ENCODE results near the gene TMPRSS6. TPM values are rescaled to one million over a fixed set of nuclear protein-coding genes. Genes with fewer than 3 reads are reported as not detected.

TMPRSS6 gene
- total RNA-seq, 4 donors from 2014 or later = not detected

GRCh38 chr22:37123649-37124048 lies 14.1 kb upstream of the TMPRSS6 start:
- no peak overlapping the region for H3K4me3 ChIP-seq
- no peaks in the 10 kb centered on the region for H3K4me1 ChIP-seq
- no peak for TF ChIP-seq POLR2AphosphoS5 (IDR thresholded peaks at IDR 0.05)
- TF ChIP-seq EP300 (IDR thresholded peaks at IDR 0.05) = no peak
- TF ChIP-seq POLR2A (IDR thresholded peaks at IDR 0.05; ENCODE audit: low read depth) = no peak
- TF ChIP-seq CTCF (IDR thresholded peaks at IDR 0.05) = no peak
- H3K9me3 ChIP-seq = no peaks in the 10 kb centered on the region
- peaks cover 0 to 54% (median 0%) of the 10 kb centered on the region in 4 donors for H3K27me3 ChIP-seq
- H3K36me3 ChIP-seq = no peaks in the 10 kb centered on the region
- no peak overlapping the region for H3K27ac ChIP-seq (replicated peaks in 1 of 4)
- 81% methylated on average over 7 of the region's 7 CpGs for WGBS
- DNase-seq (ENCODE audit: extremely low spot score) = no peak
- intact Hi-C loops (cut with DNase I) = no loop called here

DNA sequence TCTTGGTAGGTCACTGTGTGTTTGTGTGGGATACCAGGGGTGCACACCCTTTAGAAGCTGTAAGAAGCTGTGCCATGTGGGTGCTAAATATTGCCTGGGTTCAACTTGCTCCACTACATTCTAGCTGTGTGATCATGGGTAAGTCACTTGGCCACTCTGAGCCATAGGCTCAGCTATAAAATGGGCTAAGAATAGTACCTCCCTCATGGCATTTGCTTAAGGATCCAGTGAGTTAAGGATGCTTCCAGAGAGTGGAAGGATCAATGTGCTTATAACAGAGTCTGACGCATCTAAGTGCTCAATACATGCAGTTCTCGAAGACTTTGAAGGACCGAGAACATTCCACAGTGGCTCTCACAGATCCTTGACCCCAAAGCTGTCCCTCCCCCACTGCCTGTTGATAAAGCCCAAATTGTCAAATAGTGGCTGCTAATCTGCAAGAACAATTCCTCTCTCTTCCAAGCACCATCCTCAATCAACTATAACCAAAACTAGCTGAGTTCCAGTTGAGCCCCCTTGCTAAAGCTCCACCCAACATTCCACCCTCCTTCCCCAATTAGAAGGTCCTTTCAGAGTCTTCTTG lies 13.2 kb upstream of the TMPRSS6 start:
- peaks cover 0 to 45% (median 0%) of the 10 kb centered on the region in 4 donors for H3K27me3 ChIP-seq
- intact Hi-C loops (cut with DNase I) = no loop called here
- no peak for DNase-seq (ENCODE audit: extremely low spot score)
- TF ChIP-seq CTCF (IDR thresholded peaks at IDR 0.05) = no peak
- TF ChIP-seq POLR2AphosphoS5 (IDR thresholded peaks at IDR 0.05) = no peak
- no peak for TF ChIP-seq EP300 (IDR thresholded peaks at IDR 0.05)
- TF ChIP-seq POLR2A (IDR thresholded peaks at IDR 0.05; ENCODE audit: low read depth) = no peak
- H3K4me3 ChIP-seq = no peak overlapping the region
- no peaks in the 10 kb centered on the region for H3K4me1 ChIP-seq
- H3K36me3 ChIP-seq = no peaks in the 10 kb centered on the region
- no peaks in the 10 kb centered on the region for H3K9me3 ChIP-seq
- WGBS = 96% methylated on average over 3 of the region's 3 CpGs
- H3K27ac ChIP-seq (replicated peaks in 1 of 4) = no peak overlapping the region

DNA sequence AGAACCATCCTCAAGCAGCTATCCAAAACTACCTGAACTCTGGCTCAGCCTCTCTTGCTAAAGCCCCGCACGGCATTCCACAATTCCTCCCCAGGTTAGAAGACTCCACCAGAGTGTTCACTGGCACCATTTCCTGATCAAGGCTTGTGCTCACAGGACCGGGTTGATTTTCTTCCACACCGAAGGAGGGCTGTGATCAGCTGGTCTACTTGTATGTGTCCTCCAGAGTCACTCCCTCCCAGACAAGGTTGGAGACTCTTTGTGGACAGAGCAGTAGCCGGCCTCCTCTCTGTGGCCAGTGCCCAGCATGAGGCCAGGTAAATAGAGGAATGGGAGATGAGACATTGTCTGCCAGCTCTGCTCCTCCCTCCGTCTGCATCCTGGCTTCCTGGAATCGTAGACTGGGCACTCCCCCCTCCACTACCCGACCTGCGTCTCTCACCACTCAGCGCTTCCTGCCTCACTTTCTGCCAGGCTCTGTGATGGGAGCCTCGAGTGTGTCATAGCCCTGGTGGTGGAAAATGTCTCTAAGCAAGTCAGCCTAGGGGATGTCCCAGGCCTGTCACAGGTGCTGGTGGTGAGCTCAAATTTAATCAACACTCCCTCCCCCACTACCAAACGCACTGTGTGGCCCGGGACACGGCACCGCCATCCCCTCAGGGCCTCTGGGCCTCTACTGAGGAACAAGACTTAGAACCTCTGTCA lies 12.5 kb upstream of the TMPRSS6 start:
- intact Hi-C loops (cut with DNase I) = no loop called here
- WGBS = 47% methylated on average over 15 of the region's 15 CpGs
- DNase-seq (ENCODE audit: extremely low spot score) = no peak

DNA sequence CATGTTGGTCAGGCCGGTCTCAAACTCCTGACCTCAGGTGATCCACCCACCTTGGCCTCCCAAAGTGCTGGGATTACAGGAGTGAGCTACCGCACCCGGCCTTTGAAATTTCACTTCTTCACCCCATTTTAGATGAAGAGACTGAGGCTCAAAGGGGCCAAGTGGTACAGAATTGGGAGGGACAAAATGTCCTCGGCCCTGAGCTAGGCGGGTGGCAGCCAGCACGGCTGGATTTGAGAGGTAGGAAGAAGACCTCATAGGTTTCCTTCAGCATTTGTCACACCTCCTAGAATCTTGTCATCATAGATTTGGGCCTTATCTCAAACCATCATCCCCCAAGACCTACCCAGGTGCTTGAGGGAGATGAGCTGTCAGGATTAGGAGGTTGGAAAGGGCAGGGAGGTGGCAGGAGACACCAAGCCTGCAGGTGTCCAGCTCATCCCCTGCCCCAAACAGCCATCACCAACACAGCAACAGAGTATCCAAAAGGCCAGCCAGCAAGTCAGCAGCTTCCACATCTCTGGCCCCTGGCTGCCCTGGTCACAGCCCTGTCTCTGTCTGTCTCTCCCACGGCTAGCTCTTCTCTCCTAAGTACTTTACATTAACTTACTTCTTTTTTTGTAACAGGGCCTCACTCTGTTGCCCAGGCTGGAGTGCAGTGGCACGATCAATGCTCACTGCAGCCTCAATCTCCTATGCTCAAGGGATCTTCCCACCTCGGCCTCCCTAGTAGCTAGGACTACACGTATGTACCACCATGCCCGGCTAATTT lies 11.2 kb upstream of the TMPRSS6 start:
- Histone ChIP-seq H3K4me3 (no peak overlapping the region), H3K27me3 (peaks cover 0 to 29% (median 0%) of the 10 kb centered on the region in 4 donors), H3K4me1 (no peaks in the 10 kb centered on the region), H3K9me3 (no peaks in the 10 kb centered on the region), H3K27ac (replicated peaks in 1 of 4) (no peak overlapping the region), H3K36me3 (no peaks in the 10 kb centered on the region)
- DNase-seq (ENCODE audit: extremely low spot score) = no peak
- WGBS = 84% methylated on average over 11 of the region's 11 CpGs
- intact Hi-C loops (cut with DNase I) = no loop called here
- TF ChIP-seq CTCF (IDR thresholded peaks at IDR 0.05) (no peak), POLR2AphosphoS5 (IDR thresholded peaks at IDR 0.05) (no peak), EP300 (IDR thresholded peaks at IDR 0.05) (no peak), POLR2A (IDR thresholded peaks at IDR 0.05; ENCODE audit: low read depth) (no peak)

More for the DNA sequence above, 12.5 kb upstream of the TMPRSS6 start:
- Histone ChIP-seq H3K36me3 (no peaks in the 10 kb centered on the region), H3K9me3 (no peaks in the 10 kb centered on the region), H3K4me1 (no peaks in the 10 kb centered on the region), H3K27ac (replicated peaks in 1 of 4) (no peak overlapping the region), H3K4me3 (no peak overlapping the region), H3K27me3 (peaks cover 0 to 38% (median 0%) of the 10 kb centered on the region in 4 donors)
- TF ChIP-seq EP300 (IDR thresholded peaks at IDR 0.05) (no peak), POLR2AphosphoS5 (IDR thresholded peaks at IDR 0.05) (no peak), CTCF (IDR thresholded peaks at IDR 0.05) (no peak), POLR2A (IDR thresholded peaks at IDR 0.05; ENCODE audit: low read depth) (no peak)

Measured in esophagus muscularis mucosa (tissue), 4 donors.